Panc1 (cell line): Measurements from ENCODE around the gene EIPR1. TPM values are rescaled to one million over a fixed set of nuclear protein-coding genes. Genes with fewer than 3 reads are reported as not detected.

ENCODE experiments used
- ATAC-seq: fragments of 200-7000 bp; cut with Tn5 transposase; 2 replicates; pipeline ENCODE4 v1.9.1; 2020; ENCODE audit warnings: mild to moderate bottlenecking, moderate library complexity
- BruUV-seq: library from RNA; stranded (reverse); fragments of 400-500 nt; replicated peaks from 2 replicates; lab custom pipeline; 2021; lab: Mats Ljungman, UMichigan
- CTCF ChIA-PET: fragments of 300-600 bp; sonication (Branson Sonifier 250); formaldehyde crosslinking; loops from one replicate; lab custom pipeline; 2022; ENCODE audit warnings: antibody characterized with exemption; lab: Charles Lee
- POLR2A ChIA-PET: fragments of 300-600 bp; sonication (Branson Sonifier 250); formaldehyde crosslinking; loops from one replicate; lab custom pipeline; 2022; ENCODE audit warnings: antibody characterized with exemption; lab: Charles Lee
- DNase-seq: peaks from one replicate; pipeline ENCODE4 v3.0.0-alpha.2; 2010; ENCODE audit warnings: low read depth, low spot score
- H3K27ac ChIP-seq: 2 replicates; pipeline ENCODE4 v1.5.1; 2011; ENCODE audit warnings: mild to moderate bottlenecking, low read length, inconsistent platforms
- H3K27me3 ChIP-seq: fragments of 200-500 bp; sonication (Bioruptor generic); 2 replicates; pipeline ENCODE4 v1.6.0; 2014; ENCODE audit warnings: low read length, inconsistent platforms; ENCODE audit not compliant: control insufficient read depth, insufficient read depth
- H3K36me3 ChIP-seq: fragments of 200-500 bp; sonication (Bioruptor generic); 2 replicates; pipeline ENCODE4 v1.5.1; 2014; ENCODE audit warnings: inconsistent platforms, mild to moderate bottlenecking, low read length, moderate library complexity; ENCODE audit not compliant: control insufficient read depth, insufficient read depth
- H3K4me1 ChIP-seq: 2 replicates; pipeline ENCODE4 v1.5.1; 2011; ENCODE audit warnings: inconsistent platforms, mild to moderate bottlenecking, low read length, moderate library complexity; ENCODE audit not compliant: control insufficient read depth, insufficient read depth
- H3K4me3 ChIP-seq, 2 experiments: 2 replicates each; pipeline ENCODE4 v1.5.1; 2011 to 2012; ENCODE audit warnings: low read depth in 2 of 2, low read length in 2 of 2, mild to moderate bottlenecking in 2 of 2, inconsistent platforms in 1 of 2, moderate library complexity in 1 of 2
- H3K9me3 ChIP-seq: fragments of 200-500 bp; sonication (Bioruptor generic); 2 replicates; pipeline ENCODE4 v1.5.1; 2014; ENCODE audit warnings: low read depth, mild to moderate bottlenecking, inconsistent platforms, low read length, moderate library complexity; ENCODE audit not compliant: control insufficient read depth, insufficient read depth
- POLR2AphosphoS5 ChIP-seq: IDR thresholded peaks from 2 replicates; pipeline ENCODE4 v1.6.1; 2012; ENCODE audit warnings: mild to moderate bottlenecking, low read depth, low read length, moderate library complexity
- SIN3A ChIP-seq: IDR thresholded peaks from 2 replicates; pipeline ENCODE4 v1.6.1; 2012; ENCODE audit warnings: low read depth, mild to moderate bottlenecking, low read length, moderate library complexity, borderline replicate concordance; ENCODE audit not compliant: insufficient read depth
- TCF7L2 ChIP-seq: IDR thresholded peaks from 2 replicates; pipeline ENCODE4 v1.6.1; 2011; ENCODE audit warnings: mild to moderate bottlenecking, low read depth, low read length, inconsistent platforms
- in situ Hi-C: cut with HindIII; loops from 2 replicates; pipeline ENCODE4 v1.10.0; 2016; ENCODE audit warnings: low sequenced_read_pairs, low pct_unique_long_range_greater_than_20kb
- intact Hi-C: fragments of 100-400 bp; cut with micrococcal nuclease; formaldehyde crosslinking; loops from one replicate; pipeline ENCODE4 v1.10.0; 2022; ENCODE audit not compliant: unreplicated experiment
- total RNA-seq: library from RNA; stranded (reverse); gene quantifications from one replicate; pipeline ENCODE4 v1.2.1, GENCODE V29; 2021; ENCODE audit not compliant: unreplicated experiment
- TF ChIP-seq, protein P1 (sequence below), 2 experiments: IDR thresholded peaks; 2 replicates each; pipeline ENCODE4 v1.6.1; 2011 to 2012; ENCODE audit warnings: low read depth in 2 of 2, control low read depth in 1 of 2, low read length in 1 of 2, mild to moderate bottlenecking in 1 of 2, moderate library complexity in 1 of 2; ENCODE audit not compliant: insufficient read depth in 1 of 2
- TF ChIP-seq, protein P2 (sequence below): fragments of 450-650 bp; IDR thresholded peaks from 2 replicates; pipeline ENCODE4 v1.5.1; 2017; ENCODE audit warnings: mild to moderate bottlenecking

EIPR1 gene
- total RNA-seq, 1 experiment from 2014 or later, result 26.7 TPM

DNA sequence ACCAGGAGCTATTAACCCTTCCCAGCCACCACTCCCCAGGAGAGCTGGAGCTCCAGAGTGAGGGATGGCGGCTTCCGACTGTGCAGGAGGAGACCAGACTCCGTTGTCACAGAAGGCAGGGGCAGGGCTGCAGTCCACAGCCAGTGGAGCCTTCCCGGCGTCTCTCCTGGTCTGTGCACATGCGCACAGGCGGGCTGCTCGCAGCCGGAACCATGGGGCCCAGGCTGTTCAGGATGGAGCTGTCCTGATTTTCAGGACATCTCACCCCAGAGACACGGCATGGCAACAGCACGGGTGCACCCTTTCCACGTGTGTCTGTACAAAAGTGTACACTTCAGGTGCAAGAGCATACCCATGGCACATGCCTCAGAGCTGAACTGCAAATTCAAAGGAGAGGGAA lies 28.9 kb downstream of the EIPR1 start:
- Histone ChIP-seq H3K36me3 (no peaks in the 10 kb centered on the region), H3K9me3 (no peaks in the 10 kb centered on the region), H3K27ac (no peak overlapping the region), H3K4me1 (no peaks in the 10 kb centered on the region), H3K4me3 (no peak overlapping the region), H3K27me3 (no peaks in the 10 kb centered on the region)
- POLR2A ChIA-PET, result no interaction called here
- DNase-seq (no peak), ATAC-seq (peak; percentile 21; the same call in 1 of the 2 replicates)
- no TSS peak for BruUV-seq
- CTCF ChIA-PET, result no interaction called here
- in situ Hi-C loops (no loop called here), intact Hi-C loops (no loop called here)
- TF ChIP-seq POLR2AphosphoS5 (no peak), TCF7L2 (no peak), SIN3A (no peak)
- TF ChIP-seq, protein P1, sequence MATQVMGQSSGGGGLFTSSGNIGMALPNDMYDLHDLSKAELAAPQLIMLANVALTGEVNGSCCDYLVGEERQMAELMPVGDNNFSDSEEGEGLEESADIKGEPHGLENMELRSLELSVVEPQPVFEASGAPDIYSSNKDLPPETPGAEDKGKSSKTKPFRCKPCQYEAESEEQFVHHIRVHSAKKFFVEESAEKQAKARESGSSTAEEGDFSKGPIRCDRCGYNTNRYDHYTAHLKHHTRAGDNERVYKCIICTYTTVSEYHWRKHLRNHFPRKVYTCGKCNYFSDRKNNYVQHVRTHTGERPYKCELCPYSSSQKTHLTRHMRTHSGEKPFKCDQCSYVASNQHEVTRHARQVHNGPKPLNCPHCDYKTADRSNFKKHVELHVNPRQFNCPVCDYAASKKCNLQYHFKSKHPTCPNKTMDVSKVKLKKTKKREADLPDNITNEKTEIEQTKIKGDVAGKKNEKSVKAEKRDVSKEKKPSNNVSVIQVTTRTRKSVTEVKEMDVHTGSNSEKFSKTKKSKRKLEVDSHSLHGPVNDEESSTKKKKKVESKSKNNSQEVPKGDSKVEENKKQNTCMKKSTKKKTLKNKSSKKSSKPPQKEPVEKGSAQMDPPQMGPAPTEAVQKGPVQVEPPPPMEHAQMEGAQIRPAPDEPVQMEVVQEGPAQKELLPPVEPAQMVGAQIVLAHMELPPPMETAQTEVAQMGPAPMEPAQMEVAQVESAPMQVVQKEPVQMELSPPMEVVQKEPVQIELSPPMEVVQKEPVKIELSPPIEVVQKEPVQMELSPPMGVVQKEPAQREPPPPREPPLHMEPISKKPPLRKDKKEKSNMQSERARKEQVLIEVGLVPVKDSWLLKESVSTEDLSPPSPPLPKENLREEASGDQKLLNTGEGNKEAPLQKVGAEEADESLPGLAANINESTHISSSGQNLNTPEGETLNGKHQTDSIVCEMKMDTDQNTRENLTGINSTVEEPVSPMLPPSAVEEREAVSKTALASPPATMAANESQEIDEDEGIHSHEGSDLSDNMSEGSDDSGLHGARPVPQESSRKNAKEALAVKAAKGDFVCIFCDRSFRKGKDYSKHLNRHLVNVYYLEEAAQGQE (IDR thresholded peaks at IDR 0.05; ENCODE audit: insufficient read depth in 1 of 2, low read depth in 2 of 2, low read length in 1 of 2), result no peak
- TF ChIP-seq, protein P2, sequence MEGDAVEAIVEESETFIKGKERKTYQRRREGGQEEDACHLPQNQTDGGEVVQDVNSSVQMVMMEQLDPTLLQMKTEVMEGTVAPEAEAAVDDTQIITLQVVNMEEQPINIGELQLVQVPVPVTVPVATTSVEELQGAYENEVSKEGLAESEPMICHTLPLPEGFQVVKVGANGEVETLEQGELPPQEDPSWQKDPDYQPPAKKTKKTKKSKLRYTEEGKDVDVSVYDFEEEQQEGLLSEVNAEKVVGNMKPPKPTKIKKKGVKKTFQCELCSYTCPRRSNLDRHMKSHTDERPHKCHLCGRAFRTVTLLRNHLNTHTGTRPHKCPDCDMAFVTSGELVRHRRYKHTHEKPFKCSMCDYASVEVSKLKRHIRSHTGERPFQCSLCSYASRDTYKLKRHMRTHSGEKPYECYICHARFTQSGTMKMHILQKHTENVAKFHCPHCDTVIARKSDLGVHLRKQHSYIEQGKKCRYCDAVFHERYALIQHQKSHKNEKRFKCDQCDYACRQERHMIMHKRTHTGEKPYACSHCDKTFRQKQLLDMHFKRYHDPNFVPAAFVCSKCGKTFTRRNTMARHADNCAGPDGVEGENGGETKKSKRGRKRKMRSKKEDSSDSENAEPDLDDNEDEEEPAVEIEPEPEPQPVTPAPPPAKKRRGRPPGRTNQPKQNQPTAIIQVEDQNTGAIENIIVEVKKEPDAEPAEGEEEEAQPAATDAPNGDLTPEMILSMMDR, result no peak

- Histone ChIP-seq H3K36me3 (no peaks in the 10 kb centered on the region), H3K4me1 (no peaks in the 10 kb centered on the region), H3K27ac (no peak overlapping the region), H3K27me3 (no peaks in the 10 kb centered on the region), H3K9me3 (no peaks in the 10 kb centered on the region), H3K4me3 (no peak overlapping the region)
- DNase-seq, result no peak
- in situ Hi-C loops (no loop called here), intact Hi-C loops (no loop called here)
- BruUV-seq, result no TSS peak
- ChIA-PET POLR2A (no interaction called here), CTCF (no interaction called here)
- TF ChIP-seq TCF7L2 (no peak), POLR2AphosphoS5 (no peak), SIN3A (no peak)
- TF ChIP-seq, protein P2, result no peak
- TF ChIP-seq, protein P1 (IDR thresholded peaks at IDR 0.05; ENCODE audit: insufficient read depth in 1 of 2, low read depth in 2 of 2, low read length in 1 of 2), result no peak
- ATAC-seq, result no peak
Observed at GRCh38 chr2:3345621-3346020, 32.0 kb downstream of the EIPR1 start.
